Neuron (in vitro differentiated cells): Measurements from ENCODE around the gene MAN2A1.

Experiments
- H2AFZ ChIP-seq: one replicate; pipeline ENCODE4 v1.6.1; 2013; ENCODE audit warnings: low read depth, mild to moderate bottlenecking, inconsistent platforms, low read length, moderate library complexity
- H3K27me3 ChIP-seq: one replicate; pipeline ENCODE4 v1.6.1; 2013; ENCODE audit warnings: low read length; ENCODE audit not compliant: insufficient read depth
- H3K36me3 ChIP-seq: one replicate; pipeline ENCODE4 v1.6.1; 2013; ENCODE audit warnings: low read length; ENCODE audit not compliant: insufficient read depth
- H3K4me1 ChIP-seq: one replicate; pipeline ENCODE4 v1.6.1; 2013; ENCODE audit warnings: low read length; ENCODE audit not compliant: insufficient read depth
- H3K4me3 ChIP-seq: 2 replicates; pipeline ENCODE4 v1.5.1; 2013; ENCODE audit warnings: mild to moderate bottlenecking, low read length, moderate library complexity
- H3K9me3 ChIP-seq: one replicate; pipeline ENCODE4 v1.6.1; 2013; ENCODE audit warnings: low read length

MAN2A1 gene

DNA sequence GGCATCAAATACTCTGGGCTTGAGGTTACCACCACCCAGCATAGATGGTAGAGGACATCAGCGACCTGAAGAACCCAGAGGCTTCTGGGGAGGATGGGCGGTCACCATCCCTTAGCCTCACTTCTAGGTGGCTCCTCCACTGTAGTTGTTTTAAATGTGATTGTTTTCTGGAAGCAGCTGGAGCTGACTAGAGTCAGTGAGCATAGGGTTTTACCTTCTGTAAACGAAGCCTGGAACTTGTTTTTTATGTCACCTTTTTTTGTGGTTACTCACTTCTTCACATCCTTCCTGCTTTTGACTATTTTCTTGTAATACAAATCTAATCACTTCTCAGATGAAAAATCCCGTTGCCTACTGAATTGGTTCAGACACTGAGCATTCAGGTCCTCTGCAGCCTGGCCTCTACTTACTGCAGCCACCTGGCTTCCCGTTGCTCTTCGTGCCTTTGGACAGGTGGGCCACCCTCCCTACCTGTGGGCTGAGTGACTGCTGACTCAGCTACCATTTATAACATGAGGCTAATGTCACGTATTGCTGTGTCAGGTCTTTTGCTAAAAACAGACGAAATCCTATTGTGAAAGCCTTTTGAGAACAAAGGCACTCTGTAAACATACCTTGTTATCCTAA is 167.8 kb downstream of the MAN2A1 start:
- Histone ChIP-seq H3K4me1 (no peaks in the 10 kb centered on the region), H2AFZ (no peak overlapping the region), H3K36me3 (peaks cover 64% of the 10 kb centered on the region), H3K9me3 (no peaks in the 10 kb centered on the region), H3K27me3 (no peaks in the 10 kb centered on the region), H3K4me3 (no peak overlapping the region)

DNA sequence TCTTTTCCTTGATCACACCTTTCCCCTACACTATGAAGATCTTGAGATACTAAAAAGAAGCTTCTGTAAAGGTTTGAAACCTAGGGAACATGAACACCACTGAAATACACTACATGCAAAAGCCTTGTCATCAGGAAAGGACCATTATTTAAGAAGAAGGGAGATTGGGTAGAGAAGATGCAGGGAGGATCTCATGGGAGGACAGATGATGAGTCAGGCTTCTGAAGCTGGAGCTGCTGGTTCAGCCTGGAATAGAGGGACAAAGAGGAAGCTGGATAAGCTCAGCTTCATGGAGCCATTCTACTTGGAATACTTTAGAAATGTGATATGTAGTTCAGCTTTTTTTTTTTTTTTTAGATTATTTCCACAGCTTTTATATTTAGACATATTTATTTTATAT is 169.8 kb downstream of the MAN2A1 start:
- Histone ChIP-seq H3K36me3 (peaks cover 61% of the 10 kb centered on the region), H3K9me3 (no peaks in the 10 kb centered on the region), H2AFZ (no peak overlapping the region), H3K4me1 (no peaks in the 10 kb centered on the region), H3K27me3 (no peaks in the 10 kb centered on the region), H3K4me3 (no peak overlapping the region)

DNA sequence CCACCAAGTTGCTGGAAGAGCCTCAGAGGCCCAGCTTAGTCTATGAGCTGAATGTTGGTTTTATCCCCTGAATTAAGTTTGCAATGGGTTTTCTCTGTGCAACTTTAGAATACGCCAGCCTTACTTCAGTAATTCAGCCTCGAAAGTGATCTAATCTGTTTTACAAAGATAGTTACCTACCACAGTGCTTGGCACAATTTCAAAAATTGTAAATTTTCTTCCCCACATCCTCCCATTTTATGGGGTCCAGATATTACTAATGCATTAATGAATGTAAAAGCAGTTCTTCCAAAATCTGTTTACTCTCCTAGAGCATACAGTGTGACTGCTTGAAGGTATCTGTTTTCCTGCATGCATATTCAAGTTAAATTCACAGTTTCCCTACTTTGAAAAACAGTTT is 172.6 kb downstream of the MAN2A1 start:
- H3K27me3 ChIP-seq, result no peaks in the 10 kb centered on the region
- no peaks in the 10 kb centered on the region for H3K9me3 ChIP-seq
- peaks cover 8% of the 10 kb centered on the region for H3K4me1 ChIP-seq
- no peak overlapping the region for H2AFZ ChIP-seq
- H3K4me3 ChIP-seq, result no peak overlapping the region
- H3K36me3 ChIP-seq, result peaks cover 50% of the 10 kb centered on the region

DNA sequence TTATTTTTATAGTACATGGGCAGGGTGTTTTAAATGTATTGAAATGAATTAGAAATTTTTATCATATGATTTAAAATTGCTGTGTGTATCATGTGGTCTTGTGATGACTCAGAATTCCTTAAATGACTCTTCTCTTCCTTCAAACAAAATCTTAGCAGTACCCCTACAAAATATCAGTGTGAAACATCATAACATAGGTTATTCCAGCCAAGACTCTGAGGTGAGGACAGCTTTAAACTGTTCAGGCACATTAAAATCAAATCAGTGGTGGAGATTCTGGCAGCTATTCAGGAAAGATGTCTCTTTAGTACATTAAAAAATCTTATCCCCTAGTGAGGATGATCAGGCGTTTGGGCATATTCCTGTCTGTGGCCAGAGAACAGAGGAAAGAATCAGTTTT is 174.0 kb downstream of the MAN2A1 start:
- no peaks in the 10 kb centered on the region for H3K9me3 ChIP-seq
- H2AFZ ChIP-seq, result no peak overlapping the region
- H3K27me3 ChIP-seq, result no peaks in the 10 kb centered on the region
- peaks cover 8% of the 10 kb centered on the region for H3K4me1 ChIP-seq
- no peak overlapping the region for H3K4me3 ChIP-seq
- H3K36me3 ChIP-seq, result peaks cover 43% of the 10 kb centered on the region

DNA sequence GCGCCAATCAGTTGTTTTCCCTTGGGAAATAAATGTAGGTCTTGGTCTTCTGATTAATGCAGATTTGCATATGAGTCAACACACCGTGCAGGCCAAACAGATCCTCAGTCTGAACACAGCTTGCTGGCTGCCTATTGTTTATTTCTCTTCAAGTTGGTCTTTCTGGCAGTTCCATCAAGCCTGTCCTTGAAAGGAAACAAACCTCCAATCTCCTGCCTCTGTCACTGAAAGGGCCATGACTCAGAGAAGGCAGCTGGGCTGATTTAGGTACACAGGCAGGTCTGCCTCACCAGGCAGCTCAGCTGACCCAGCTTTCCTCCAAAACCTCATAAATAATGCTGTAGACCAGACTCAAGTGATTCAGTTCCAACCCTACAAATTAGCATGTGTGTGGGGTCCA is 175.9 kb downstream of the MAN2A1 start:
- H3K36me3 ChIP-seq, result peaks cover 34% of the 10 kb centered on the region
- H3K4me1 ChIP-seq, result peaks cover 8% of the 10 kb centered on the region

DNA sequence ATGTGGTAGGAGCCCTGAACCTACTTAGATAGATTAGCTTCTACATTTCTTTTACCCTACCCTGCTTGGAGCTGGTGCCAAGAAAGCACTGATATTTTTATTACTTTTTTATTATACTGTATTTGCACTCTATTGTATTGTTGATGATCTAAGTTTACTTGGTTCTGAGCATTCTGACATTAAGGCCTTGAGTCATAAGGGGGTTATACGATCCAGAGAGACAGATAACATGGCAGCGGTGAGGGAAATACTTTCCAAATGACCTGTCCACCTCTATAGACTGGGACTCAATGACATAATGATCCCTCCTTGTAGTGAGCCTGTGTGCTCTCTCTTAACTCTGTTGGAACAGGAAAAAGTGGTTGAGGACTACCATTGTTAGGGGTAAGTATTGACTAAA is 176.3 kb downstream of the MAN2A1 start:
- Histone ChIP-seq H3K4me3 (no peak overlapping the region), H2AFZ (no peak overlapping the region), H3K4me1 (peaks cover 8% of the 10 kb centered on the region), H3K9me3 (no peaks in the 10 kb centered on the region), H3K27me3 (no peaks in the 10 kb centered on the region), H3K36me3 (peaks cover 30% of the 10 kb centered on the region)

More for the DNA sequence above, 175.9 kb downstream of the MAN2A1 start:
- Histone ChIP-seq H3K4me3 (no peak overlapping the region), H2AFZ (no peak overlapping the region), H3K9me3 (no peaks in the 10 kb centered on the region), H3K27me3 (no peaks in the 10 kb centered on the region)

DNA sequence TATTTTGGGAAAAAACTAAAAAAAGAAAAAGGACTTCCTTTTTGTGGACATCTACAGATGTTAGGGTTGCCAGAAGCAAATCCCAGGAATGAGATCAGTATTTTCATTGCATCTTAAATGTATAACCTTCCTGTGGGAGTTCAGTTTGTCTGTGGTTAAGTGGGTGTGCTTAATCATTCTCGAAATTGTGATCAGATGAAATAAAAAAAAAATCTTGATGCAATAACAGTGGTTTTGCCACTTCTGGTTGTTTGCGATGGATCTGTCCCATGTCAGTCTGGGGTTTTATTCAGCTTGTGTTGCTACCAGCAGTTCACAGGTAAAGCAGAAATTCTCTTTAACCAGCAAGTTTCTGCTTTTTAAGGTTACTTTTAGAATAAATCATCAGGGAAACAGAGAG is 179.0 kb downstream of the MAN2A1 start:
- no peak overlapping the region for H2AFZ ChIP-seq
- H3K9me3 ChIP-seq, result no peaks in the 10 kb centered on the region
- no peaks in the 10 kb centered on the region for H3K27me3 ChIP-seq
- no peak overlapping the region for H3K4me3 ChIP-seq
- H3K4me1 ChIP-seq, result peaks cover 8% of the 10 kb centered on the region
- H3K36me3 ChIP-seq, result peaks cover 25% of the 10 kb centered on the region

DNA sequence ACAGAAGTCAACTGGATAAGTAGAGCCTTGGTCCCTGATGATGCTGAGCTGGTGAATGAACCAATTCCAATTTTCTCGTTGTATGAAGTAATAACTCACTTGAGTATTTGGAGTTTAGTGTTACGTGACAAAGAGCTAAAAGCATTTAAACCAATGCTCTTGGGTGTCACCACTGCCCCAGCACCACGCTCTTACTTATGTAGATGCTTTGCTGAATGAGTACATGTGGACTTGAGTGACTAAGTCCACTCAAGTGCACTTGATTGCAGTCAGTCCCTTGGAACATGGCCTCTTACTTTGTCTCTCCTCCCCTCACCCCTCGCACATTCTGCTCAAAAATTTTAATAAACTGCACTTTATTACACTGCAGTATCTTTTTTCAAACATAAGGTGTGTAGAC is 184.0 kb downstream of the MAN2A1 start:
- H3K4me3 ChIP-seq, result no peak overlapping the region

DNA sequence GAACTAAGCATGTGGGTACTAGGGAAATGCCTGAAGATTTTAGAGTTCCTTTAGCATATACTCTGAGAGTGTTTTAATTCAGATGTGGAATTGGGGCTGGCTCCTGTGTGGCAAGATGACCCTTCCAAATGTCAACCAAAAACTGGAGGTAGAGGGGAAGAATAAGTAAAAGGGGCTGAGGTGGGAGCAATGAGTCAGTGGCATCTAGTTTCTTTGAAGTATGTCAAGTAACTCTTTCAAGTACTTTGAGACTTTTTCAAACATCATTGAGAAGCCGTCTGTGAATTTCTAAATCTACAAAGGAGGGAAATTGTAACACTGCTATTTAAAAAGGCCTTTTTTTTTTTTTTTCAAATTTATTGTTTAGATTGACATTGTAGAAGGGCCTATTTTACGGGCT is 184.4 kb downstream of the MAN2A1 start:
- H3K9me3 ChIP-seq, result no peaks in the 10 kb centered on the region
- H3K4me3 ChIP-seq, result no peak overlapping the region
- peaks cover 5% of the 10 kb centered on the region for H3K4me1 ChIP-seq
- no peaks in the 10 kb centered on the region for H3K27me3 ChIP-seq
- H2AFZ ChIP-seq, result no peak overlapping the region
- H3K36me3 ChIP-seq, result peaks cover under 1% of the 10 kb centered on the region

More for the DNA sequence above, 184.0 kb downstream of the MAN2A1 start:
- no peak overlapping the region for H2AFZ ChIP-seq
- no peaks in the 10 kb centered on the region for H3K27me3 ChIP-seq
- peaks cover 5% of the 10 kb centered on the region for H3K4me1 ChIP-seq
- no peaks in the 10 kb centered on the region for H3K9me3 ChIP-seq
- peaks cover 5% of the 10 kb centered on the region for H3K36me3 ChIP-seq

DNA sequence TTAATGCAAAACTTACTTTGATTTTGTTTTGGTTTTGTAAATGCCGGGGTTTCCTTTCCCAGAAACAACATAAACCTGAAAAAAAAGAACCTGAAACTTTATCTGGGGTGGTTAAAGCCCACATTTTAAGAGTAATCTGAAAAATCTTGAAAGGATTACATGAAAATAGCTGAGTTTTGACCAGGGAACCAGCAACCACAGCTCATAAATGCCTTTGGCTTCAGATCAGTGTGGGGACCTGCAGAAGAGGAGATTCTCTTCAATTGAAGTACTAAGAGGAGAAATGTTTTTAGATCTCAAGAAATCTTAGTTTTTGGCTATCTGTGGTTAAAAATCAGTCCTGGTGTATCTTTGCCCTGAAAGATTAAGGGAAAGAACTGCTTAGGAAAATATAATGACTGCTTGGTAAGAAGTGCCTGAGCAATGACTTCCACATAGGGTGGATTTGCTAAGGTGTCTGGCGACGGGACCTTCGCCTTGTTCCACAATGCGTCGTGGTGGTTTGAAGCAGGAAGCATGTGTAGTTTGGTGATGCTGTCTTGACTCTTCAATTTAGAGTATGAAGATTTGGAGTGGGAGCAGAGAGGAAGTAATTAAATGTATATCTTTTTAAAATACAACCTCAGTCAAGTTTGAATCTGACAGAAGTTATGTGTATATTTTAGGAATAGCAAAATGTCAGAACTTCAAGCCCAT is 186.5 kb downstream of the MAN2A1 start:
- H3K4me3 ChIP-seq, result no peak overlapping the region
- no peaks in the 10 kb centered on the region for H3K27me3 ChIP-seq
- no peaks in the 10 kb centered on the region for H3K9me3 ChIP-seq
- peaks cover 8% of the 10 kb centered on the region for H3K4me1 ChIP-seq
- no peaks in the 10 kb centered on the region for H3K36me3 ChIP-seq
- H2AFZ ChIP-seq, result no peak overlapping the region

DNA sequence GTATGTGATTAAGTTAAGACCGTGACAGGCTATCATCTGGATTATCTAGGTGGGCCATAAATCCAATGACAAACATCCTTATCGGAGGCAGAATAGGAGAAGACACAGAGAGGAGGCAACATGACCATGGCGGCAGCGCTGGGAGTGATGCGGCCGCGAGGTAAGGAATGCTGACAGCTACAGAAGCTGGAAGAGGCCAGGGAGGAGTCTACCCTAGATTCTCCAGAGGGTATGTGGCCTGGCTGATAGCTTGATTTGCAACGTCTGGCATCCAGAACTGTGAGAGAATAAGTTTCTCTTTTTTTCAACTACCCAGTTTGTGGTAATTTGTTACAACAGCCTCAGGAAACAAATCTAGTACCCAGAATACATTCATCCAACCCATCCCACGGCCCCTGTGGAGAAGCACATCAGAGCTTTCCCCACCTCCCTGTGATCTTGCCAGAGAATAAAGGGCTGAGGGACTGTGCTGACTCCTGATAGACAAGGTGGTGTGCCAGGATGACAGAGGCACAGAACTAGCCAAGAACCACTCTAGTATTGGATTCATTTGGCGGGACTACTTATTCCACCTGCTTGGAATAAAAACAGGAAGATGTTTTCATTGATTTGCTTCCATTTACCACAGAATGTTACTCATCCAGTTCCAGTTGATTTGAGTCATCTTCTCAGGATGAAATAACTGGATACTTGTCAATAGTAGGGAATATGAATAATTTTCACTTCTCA is 187.4 kb downstream of the MAN2A1 start:
- Histone ChIP-seq H2AFZ (no peak overlapping the region), H3K27me3 (no peaks in the 10 kb centered on the region), H3K36me3 (no peaks in the 10 kb centered on the region), H3K9me3 (no peaks in the 10 kb centered on the region), H3K4me1 (peaks cover 12% of the 10 kb centered on the region), H3K4me3 (no peak overlapping the region)

DNA sequence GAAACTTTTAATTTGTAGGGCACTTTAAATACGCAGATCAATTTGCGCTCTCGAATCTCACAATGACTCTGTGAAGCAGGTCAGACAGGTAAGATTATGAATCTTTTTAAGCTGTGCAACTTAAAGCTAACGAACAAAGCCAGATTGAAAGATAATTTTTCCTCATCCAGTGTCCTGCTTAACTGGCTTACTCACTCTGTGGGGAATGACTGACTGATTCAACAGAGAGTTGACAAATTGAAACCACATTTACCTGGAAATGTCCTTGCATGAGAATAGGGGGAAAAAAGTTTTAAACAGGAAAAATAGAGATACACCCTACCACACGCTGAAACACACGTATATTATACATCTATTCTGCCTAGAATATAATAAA is 187.9 kb downstream of the MAN2A1 start:
- no peaks in the 10 kb centered on the region for H3K36me3 ChIP-seq
- no peak overlapping the region for H2AFZ ChIP-seq
- H3K27me3 ChIP-seq, result no peaks in the 10 kb centered on the region
- no peak overlapping the region for H3K4me3 ChIP-seq
- H3K4me1 ChIP-seq, result peaks cover 12% of the 10 kb centered on the region
- H3K9me3 ChIP-seq, result no peaks in the 10 kb centered on the region

DNA sequence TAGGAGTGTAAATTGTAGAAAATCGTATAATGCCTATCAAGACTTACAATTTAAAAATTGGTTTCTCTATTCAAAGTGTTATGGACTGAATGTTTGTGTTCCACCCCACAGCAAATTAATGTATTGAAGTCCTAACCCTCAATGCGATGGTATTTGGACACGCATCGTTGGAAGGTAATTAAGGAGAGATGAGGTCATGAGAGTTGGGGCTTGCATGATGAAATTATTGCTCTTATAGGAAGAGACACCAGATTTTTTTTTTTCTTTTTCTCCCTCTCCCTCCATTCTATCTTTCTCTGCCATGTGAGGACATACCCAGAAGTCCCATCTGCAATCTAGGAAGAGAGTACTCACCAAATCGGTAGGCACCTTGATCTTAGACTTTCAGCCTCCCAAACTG is 189.2 kb downstream of the MAN2A1 start:
- Histone ChIP-seq H3K4me1 (peaks cover 12% of the 10 kb centered on the region), H3K9me3 (peaks cover 2% of the 10 kb centered on the region), H3K36me3 (no peaks in the 10 kb centered on the region), H3K4me3 (no peak overlapping the region), H3K27me3 (no peaks in the 10 kb centered on the region), H2AFZ (no peak overlapping the region)
